ENCODE measurements around the gene GSTM3.
"Not testable (repeated sequence)": the region's sequence is repeated elsewhere in the genome, so short reads cannot be mapped to it uniquely, and the experiment has no call there.

Gene GSTM3

GRCh38 chr1:109775398-109775797 is 34.6 kb upstream of the GSTM3 start:
- DNase-seq (ENCODE audit: low spot score): no peak

DNA sequence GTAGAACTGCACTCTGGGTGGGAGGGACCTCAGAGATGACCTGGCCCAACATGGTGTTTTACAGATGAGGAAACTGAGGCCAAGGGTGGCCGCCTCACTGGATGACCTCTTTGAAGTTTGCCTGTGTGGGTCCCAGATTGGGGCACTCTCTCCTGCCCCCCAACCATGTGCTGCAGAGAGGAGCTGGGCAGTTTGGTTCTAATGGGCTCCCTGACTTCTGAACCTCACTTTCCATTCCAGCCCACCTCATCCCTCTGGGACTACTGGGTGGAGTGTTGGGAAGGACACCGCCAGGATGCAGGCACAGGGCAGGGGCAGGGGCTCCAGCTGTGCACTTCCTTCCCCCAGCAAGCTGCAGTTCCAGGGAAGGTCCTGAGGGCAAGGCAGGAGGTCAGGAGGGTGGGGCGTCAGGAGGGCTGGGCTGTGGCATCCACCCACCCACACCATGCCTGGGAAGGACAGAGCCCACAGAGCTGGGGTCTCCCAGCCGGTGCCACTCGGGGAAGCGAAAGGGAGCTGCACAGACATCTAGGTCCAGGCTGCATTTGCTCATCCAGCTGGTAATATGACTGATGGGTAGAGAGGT is 33.2 kb upstream of the GSTM3 start:
- no peak for DNase-seq (ENCODE audit: low spot score)

GRCh38 chr1:109773203-109773899 is 32.5 kb upstream of the GSTM3 start:
- DNase-seq (ENCODE audit: low spot score): peak; percentile 85

- no peak for DNase-seq (ENCODE audit: low spot score)
These were observed 31.9 kb upstream of the GSTM3 start for GRCh38 chr1:109772658-109773202.

GRCh38 chr1:109771712-109772657 is 31.1 kb upstream of the GSTM3 start:
- DNase-seq (ENCODE audit: low spot score): peak; percentile 13

DNA sequence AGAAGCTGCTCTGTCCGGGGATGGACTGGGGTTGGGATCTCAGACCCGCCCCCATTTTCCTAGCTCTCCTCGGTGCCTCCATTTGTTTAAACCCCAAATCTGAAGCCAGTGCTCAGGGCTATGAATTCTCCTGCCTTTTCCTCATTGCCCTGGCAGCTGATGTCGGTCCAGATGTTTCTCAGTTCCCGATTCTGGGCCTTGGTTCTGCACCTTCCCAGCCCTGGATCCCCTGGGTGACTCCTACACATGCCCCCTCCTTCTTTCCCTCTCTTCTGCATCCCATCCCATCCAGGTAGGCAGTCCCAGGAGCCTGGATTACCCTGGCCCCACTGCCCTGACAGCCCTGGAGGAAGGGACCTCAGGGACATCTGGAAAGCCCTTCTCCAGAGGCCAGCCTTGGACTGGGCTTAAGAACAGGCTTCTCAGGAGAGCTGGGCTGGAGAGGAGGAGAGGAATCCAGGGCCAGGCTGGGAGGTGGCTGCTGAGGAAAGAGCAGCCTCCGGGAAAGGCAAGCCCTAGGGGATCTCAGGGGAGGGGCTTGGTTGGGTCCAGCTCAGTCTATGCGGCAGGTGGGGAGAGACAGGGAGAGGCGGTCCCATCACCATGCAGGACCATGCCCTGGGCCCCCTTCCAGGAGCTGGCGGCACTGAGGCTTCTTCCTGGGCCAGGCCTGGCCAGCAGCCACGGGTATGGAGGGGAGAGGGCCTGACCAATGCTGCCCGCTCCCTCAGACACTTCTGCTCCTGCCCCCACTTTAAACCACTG is 29.7 kb upstream of the GSTM3 start:
- no peak for DNase-seq (ENCODE audit: low spot score)

GRCh38 chr1:109769330-109770078 is 28.7 kb upstream of the GSTM3 start:
- peak; percentile 47 for DNase-seq (ENCODE audit: low spot score)

DNA sequence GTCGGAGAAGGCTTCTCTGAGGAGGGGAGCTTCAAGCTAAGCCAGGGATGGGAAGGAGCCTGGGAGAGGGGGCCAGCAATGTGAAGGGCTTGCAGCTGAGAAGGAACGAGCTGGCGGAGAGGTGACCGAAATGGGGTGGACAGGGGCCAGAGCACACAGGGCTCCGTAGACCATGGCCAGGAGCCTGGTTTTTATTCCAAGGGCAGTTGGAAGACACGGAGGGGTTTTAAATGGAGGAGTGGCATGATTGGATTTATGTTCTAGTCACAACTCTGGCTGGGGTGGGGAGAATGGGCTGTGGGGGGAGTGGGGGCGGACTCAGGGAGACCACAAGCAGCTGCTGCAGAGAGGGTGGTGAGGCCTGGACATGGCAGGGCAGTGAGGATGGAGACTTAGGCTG is 28.0 kb upstream of the GSTM3 start:
- no peak for DNase-seq (ENCODE audit: low spot score)

- no peak for DNase-seq (ENCODE audit: low spot score)
These were observed 27.5 kb upstream of the GSTM3 start for GRCh38 chr1:109768335-109768650.

- DNase-seq (ENCODE audit: low spot score): no peak
These were observed 26.9 kb upstream of the GSTM3 start for GRCh38 chr1:109767637-109768334.

DNA sequence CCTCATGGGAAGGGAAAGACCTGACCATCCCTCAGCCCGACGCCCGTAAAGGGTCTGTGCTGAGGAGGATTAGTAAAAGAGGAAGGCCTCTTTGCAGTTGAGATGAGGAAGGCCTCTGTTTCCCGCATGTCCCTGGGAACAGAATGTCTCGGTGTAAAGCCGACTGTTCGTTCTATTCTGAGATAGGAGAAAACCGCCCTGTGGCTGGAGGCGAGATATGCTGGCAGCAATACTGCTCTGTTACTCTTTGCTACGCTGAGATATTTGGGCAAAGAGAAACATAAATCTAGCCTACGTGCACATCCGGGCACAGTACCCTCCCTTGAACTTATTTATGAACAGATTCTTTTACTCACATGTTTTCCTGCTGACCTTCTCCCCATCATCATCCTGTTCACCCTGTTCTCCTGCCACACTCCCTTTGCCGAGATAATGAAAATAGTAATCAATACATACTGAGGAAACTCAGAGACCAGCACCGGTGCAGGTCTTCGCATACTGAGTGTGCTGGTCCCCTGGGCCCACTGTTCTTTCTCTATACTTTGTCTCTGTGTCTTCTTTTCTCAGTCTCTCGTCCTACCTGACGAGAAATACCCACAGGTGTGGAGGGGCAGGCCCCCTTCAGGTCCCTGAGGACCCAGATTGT is 26.3 kb upstream of the GSTM3 start:
- DNase-seq (ENCODE audit: low spot score): not testable (repeated sequence)

- no peak for DNase-seq (ENCODE audit: low spot score)
These were observed 25.2 kb upstream of the GSTM3 start for GRCh38 chr1:109765896-109766615.

- no peak for DNase-seq (ENCODE audit: low spot score)
These were observed 24.6 kb upstream of the GSTM3 start for GRCh38 chr1:109765483-109765815.

DNA sequence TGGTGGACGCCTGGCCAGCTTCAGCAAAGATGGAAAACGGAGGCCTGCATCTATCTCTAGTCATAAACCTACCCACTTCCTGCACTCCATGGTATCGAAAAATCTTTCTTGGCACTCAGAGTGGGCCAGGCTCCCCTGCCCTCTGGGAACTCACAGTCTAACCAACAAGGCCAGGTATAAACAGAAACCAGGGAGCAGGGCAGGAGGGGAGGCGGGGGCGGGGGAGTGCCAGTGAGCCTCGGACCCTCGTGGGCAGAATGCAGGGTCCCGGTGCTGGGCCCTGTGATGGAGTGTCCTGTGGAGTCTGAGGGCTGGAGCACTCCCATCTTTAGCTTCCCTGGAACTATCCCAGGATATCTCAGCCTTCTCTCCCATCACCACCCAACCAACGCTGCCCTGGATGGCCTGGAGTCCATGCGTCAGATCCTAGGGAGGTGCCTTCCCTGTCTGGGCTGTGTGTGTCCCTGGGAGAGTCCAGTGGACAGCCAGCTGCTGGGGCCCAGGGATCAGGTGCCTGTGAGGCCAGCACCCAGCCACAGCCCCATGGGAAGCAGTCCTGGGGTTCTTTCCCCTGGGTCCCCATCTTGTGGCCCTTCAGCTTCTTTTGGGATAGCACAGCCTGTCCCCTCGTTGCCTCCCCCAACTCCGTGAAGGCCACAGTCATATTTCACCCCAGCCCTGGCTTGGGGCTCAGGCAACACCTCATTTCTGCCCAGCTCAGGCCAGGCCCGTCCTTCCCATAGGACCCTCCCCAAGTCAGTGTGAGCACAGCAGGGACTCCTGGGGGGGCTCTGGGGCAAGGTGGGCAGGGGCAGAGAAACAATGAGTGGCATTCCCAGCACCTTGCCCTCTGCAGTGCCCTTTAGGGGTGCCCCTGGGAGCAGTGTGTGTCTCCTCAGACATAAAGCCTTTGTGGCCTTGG is 24.0 kb upstream of the GSTM3 start:
- no peak for DNase-seq (ENCODE audit: low spot score)

- no peak for DNase-seq (ENCODE audit: low spot score)
These were observed 23.0 kb upstream of the GSTM3 start, which contains the start of gene EPS8L3 for GRCh38 chr1:109763646-109764415. Gene EPS8L3 (minus strand): TSS chr1:109763923. CDS start chr1:109761749, 2,174 bp downstream.

DNA sequence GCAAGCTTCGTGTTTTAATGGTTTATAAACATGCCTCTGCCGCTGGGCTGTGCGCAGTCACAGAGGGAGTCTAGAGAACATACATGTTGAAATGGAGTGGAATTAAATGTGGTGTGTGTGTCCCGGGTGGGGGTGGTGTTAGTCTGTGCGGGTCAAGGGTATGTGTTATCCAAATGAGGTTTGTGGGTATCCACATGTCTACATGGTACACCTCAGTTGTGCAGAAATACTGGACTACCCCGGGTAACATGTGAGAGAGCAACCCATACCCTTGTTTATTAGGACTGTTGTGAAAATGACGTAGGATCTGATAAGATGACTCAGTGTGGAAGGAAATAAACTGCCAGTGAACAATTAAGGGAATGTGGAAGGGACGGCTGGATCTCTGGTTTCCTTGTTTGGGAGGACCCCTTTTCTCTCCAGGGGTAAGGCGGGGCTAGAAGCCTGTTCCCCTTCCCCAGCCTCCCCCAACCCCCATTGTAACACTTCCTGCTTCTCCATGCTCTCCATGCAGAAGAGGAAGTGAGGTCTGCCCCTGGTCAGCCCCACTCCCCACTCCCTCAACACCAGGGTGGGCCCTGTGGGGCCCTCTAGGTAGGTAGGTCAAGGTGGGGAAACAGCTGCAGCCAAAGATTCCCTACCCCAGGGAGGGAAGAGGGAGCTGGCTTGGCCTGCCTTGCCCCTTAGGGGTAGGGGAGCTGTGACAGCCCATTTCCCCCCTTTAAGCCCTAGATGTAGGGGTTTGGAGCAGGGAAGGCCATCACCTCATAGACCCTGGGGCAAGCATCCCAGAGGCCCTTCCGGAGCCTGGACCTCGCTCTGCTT is 22.2 kb upstream of the GSTM3 start:
- DNase-seq (ENCODE audit: low spot score): no peak
